ENCODE measurements around the gene ADM. TPM values are rescaled to one million over a fixed set of nuclear protein-coding genes. Genes with fewer than 3 reads are reported as not detected.

The ADM gene
- polyA plus RNA-seq, 2 of the 4 experiments (the other 2 are of a cell fraction) = 66.3 to 72.1 TPM

GRCh38 chr11:10293423-10294289 is 11.2 kb upstream of the ADM start, which contains the start of gene SBF2 (continued):
- peak; percentile 46; the same call in 1 of the 2 replicates for TF ChIP-seq REST (IDR thresholded peaks at IDR 0.05)
- peak in 1 of 2 experiments; percentile 4; a peak in 1 of 5 replicates for TF ChIP-seq RAD21 (conservative IDR thresholded peaks at IDR 0.05 in 1 of 2, IDR thresholded peaks at IDR 0.05 in 1 of 2)
- TF ChIP-seq ZFP36 (IDR thresholded peaks at IDR 0.05; ENCODE audit: borderline replicate concordance, partially characterized antibody) = no peak
- peak; percentile 39; the same call in 1 of the 2 replicates for TF ChIP-seq MAX (IDR thresholded peaks at IDR 0.05)

- ChIA-PET CTCF (interaction anchor here (1.3 to 5.8 kb wide), 3 partner anchors 10 to 536 kb away, joined by 4 to 33 read pairs (median 11); partner anchors contain the start of gene ADM), POLR2A (no interaction called here)
- H3K9me3 ChIP-seq = no peaks in the 10 kb centered on the region
- no peak for FAIRE-seq
- WGBS (ENCODE audit: missing lambda C conversion rate) = 3% methylated on average over 34 of the region's 45 CpGs
- H3K4me1 ChIP-seq = peaks cover 27% of the 10 kb centered on the region
- TF ChIP-seq E2F6 (IDR thresholded peaks at IDR 0.05; ENCODE audit: borderline replicate concordance, low read depth) (peak; percentile 65; the same call in 1 of the 2 replicates), TP53 (CRISPR knock-in tag; IDR thresholded peaks at IDR 0.05) (no peak), RAD21 (conservative IDR thresholded peaks at IDR 0.05 in 1 of 2, IDR thresholded peaks at IDR 0.05 in 1 of 2) (peak; percentile 1 to 8; a peak in 1 of 5 replicates), JUN (IDR thresholded peaks at IDR 0.05) (peak; percentile 46 to 54), HOXB5 (CRISPR knock-in tag; IDR thresholded peaks at IDR 0.05) (0 out of 2 replicates have a peak, but pooled peaks have one; percentile 27), HOXB13 (CRISPR knock-in tag; IDR thresholded peaks at IDR 0.05; ENCODE audit: low read depth) (no peak), ELK1 (IDR thresholded peaks at IDR 0.05; ENCODE audit: low read depth, low read length) (no peak), MAFK (IDR thresholded peaks at IDR 0.05; ENCODE audit: partially characterized antibody) (peak; percentile 37), ATOH8 (CRISPR knock-in tag; IDR thresholded peaks at IDR 0.05; ENCODE audit: low read depth) (peak; percentile 32; the same call in 1 of the 2 replicates), CEBPB (IDR thresholded peaks at IDR 0.05) (peak; percentile 49 to 89; a peak in 3 of 4 replicates), FOSB (CRISPR knock-in tag; IDR thresholded peaks at IDR 0.05) (0 out of 2 replicates have a peak, but pooled peaks have one; percentile 39)
- H3K4me3 ChIP-seq = peak overlapping the region; percentile 75
- peak; percentile 35 to 60 for ATAC-seq
- peak; percentile 41 to 62 for DNase-seq (ENCODE audit: low read depth in 1 of 2, low spot score in 1 of 2)
- peak overlapping the region; percentile 82 for H3K4me2 ChIP-seq
- H3K27ac ChIP-seq = peak overlapping the region; percentile 95 to 96
Observed at GRCh38 chr11:10294290-10294953, 10.5 kb upstream of the ADM start.

Data from A549 (cell line).